Measurements from ENCODE around the gene RPS27L.

Gene RPS27L

DNA sequence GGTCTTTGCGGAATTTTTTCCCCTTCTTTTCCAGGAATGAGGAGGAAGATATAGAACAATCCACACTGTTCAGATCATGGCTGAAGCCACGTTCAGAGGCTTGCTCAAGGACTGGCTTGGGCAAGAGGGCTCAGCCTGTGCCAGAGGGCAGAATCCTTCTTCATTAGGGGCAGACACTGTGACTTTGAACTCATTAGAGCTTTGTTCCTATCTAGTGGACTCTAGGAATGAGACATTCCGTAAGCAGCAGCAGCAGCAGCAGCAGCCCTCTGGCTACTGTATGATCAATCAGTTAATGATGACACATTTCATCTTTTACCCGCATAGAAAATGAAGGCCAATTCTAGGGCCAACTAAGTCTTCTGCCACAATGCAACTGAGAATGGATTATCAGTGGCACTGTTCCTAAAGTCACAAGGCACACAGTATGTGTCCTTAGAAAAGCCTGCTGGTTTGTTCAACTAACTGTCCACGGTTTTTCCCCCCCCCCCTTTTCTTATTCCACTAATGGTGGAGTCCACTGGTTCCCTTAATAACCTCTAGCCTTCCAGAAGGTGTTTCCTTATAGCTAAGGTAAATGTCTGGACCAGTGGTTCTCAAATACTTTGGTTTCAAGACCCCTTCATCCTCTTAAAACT lies 30.4 kb upstream of the RPS27L start:
- no peak for DNase-seq

DNA sequence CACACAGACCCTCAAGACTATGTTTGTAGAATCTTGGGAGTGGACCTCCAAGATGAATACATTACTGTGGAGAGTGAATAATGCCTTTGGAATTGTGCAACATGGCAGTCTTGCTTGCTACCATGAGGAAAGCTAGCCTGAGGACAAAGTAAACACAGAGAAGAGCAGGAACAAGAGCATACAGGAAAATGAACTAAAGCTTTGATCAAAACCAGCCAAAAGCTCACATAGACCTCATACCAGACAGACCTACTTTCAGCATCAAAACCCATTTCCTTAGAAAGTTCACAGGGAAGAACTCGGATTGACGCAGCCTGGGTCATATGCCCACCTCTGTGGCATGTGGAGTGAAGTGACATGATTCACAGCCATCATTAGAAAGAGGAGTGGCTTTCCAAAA lies 28.8 kb upstream of the RPS27L start:
- no peak for DNase-seq

DNA sequence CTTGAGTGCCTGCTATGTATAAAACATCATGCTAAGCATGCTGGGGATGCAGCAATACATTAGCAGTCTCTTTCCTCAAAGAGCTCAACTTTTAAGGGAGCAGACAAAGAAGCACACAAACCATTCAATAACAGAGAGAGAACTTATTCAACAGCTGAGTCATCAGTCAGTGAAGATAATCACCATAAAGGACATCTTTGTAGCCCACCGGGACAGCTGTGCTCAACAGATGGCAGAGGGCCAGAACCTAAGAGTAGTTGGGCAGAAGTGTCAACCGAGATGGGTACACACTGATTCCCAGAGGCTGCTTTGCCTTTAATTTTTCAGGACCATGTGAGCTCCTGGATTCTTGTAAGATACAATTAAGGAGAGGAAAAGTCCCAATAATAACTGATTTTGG lies 27.9 kb upstream of the RPS27L start:
- DNase-seq = peak in 1 of 3 experiments; percentile 16

DNA sequence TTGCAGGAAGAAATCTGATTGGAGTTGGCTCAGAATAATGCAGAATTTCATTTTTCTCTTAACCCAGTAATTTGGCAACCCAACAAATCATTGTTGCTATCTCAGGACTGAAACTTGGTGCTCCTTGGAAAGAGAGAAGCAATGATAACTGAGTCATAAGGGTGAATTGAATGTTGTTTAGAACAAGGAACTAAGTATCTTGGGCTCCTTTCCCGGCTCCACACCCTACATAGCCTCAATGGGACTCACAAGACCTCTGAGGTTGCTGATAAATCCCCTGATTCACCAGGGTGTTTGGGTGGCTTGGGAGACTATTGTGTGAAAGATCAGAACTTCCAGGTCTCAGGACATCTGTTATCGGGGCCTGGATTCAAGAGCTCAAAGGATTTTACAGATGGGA lies 24.4 kb upstream of the RPS27L start:
- DNase-seq = no peak

DNA sequence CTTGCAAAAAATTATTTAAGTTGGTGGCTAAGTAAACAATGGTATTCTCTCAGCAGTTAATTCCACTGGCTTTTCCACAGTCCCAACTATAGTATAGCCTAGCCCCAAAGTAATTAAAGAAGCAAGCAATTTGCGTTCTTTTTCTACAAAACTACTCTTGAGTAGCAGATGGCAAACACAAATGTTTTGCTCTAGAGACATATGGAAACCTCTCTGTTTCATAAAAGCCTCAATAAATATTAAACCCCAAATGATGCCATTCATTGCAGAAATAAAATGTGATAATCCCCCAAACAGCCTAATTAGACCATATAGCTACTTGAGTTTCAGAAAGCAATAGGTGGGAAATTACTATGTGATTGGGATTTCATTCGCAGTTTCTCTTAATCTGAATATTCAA lies 23.5 kb upstream of the RPS27L start:
- no peak for DNase-seq

DNA sequence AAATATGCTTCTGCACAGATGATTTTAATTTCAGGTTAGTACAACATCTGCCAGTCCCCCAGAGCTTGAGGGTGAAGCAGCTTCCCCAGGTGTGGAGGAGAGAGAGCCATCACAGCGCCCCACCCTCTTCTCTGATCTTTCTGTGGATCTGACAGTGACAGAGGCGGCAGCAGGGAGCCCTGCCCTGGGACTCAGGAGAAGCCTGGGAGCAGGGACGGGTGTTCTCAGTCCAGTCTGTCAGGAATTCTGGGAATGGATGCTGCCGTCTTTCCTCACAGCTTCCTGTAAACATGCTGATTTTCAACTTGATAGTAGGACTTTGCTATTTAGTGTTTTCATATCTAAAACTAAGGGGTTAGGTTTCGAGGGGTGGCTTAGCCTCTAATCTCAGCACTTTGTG lies 20.8 kb upstream of the RPS27L start:
- DNase-seq = peak in 2 of 3 experiments; percentile 50 to 86

DNA sequence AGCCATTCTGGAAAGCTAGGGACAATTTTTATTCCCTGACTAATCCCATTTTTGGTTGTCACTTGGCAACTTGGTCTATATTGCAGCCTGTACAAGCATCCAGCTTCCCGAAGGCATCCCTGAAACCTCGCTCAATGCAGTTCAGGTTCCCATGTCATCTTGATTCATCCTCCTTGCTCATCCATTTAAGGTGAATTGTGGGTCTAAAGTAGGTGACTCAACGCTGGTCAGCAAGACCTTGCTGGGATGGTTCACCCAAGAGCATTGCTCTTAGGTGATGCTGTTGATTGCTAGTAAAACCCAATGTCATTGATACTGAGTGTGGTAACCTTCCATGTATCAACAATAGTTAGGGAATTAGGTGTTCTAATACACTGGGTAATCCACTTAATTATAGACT lies 19.0 kb upstream of the RPS27L start:
- DNase-seq = no peak

DNA sequence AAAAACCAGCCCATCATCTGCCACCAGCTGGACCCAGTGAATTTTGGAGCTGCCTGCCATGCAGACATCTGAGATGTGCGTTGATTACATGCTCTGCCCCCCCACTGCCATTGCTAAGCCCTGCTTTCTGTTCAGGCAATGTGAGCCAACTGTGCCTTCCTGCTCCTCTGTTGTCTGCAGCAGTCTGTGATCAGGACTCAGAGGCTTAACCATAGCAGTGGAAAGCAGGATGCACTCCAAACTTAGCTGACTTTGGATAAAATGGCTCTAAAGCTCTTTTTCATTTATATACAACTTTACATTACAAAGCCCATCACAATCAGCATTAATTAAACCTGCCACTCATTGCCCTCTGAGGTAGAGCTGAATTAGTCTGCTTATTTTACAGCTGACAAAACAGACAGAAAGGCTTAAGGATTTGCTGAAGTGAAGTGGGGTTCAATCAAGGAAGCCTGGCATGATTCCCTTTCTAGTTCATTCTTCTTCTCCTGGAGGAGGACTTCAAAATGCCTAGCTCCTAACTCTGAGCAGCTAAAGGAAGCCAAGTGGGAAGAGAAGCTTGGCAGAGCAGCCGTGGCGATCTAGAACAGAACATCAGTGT lies 15.7 kb upstream of the RPS27L start:
- no peak for DNase-seq

DNA sequence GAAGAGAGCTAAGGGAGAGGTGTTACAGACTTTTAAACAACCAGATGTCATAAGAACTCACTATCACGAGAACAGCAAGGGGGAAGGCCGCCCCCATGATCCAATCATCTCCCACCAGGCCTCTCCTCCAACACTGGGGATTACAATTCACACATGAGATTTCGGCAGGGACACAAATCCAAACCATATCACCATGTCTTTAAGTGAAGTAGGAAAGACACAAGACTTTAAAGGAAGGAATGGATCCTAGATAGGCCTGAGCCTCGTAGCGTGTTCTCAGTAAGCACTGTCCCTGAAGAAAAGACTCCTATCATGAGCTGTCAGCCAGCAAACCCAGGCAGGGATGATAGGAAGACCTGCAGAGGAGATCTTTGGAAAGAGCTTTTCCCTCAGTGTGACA lies 15.1 kb upstream of the RPS27L start:
- no peak for DNase-seq

DNA sequence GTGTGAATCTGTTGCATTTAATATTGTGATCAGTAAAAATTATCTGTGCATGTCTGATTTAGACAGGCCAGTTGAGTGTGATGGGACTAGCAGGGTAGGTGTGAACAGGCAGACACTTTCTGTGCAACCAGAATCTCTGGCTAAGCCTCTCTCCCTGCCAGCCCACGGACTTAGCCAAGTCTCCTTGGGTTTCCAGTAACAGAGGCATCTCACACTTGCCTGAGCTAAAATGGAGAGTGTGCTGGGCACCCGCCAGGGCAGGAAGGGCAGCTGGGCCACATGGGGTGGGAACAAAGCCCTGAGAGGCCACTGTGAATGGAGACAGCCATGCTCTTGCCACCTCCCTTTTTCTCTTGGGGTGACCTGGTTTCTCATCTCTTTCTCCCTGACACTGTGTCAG lies 12.5 kb upstream of the RPS27L start:
- DNase-seq = no peak

DNA sequence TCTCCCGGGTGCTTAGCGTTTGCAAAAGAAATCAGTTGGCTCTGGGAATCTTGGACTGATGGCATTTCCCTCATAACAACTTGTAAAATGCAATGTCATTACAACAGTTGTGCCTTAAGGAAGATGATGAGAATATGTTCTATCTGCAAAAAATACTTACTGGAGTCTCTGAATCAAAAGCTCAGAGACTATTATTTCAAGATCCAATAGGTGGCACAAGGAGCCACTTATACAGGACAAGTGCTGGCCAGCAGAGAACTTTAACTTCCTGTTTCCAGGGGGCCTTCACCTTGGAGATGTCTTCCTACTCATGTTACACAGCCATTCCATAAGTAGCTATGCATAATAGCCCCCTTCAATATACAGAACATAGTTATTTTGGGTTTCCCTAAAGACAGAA lies 8.9 kb upstream of the RPS27L start:
- no peak for DNase-seq

DNA sequence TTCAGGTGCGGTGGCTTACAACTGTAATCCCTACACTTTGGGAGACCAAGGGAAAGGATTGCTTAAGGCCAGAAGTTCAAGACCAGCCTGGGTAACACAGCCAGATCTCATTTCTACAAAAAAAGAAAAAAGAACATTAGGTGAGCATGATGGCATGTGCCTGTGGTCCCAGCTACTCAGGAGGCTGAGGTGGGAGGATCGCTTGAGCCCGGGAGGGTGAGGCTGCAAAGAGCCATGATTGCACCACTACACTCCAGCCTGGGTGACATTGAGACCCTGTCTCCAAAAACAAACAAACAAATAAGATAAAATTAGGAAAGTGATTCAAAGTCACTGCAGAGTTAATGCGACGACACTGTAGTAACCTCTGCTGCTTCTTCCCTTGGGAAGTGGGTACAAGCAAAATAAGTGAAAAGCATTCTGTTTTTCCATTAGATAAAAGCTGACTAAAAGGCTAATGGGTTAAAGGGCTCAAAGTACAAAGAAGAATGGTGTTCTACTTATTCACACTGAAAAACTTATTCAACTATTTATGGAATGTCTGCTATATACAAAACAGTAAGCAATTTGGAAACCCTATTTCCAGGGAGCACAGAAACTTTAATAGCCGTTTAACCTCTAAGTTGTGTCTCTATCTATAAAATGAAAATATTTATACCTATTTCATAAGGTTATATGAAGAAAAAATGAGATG lies 8.0 kb upstream of the RPS27L start:
- no peak for DNase-seq

DNA sequence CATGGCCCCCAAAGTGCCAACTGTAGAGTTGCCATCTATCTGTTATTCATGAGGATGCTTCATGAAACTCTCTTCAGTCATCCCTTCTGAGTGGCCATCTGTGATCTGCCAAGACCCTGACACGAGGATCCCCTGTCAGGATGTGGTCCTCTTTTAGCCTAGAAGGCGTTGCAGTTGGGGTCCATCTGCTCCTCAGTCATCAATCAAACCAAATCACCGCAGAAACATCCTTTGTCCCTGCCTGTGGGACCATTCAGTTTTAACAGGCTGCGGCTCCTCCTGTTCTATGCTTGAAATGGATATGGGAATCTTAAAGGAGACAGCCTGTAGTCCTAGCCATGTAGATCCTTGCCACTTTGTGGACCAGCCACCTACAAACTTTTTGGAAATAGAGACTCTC lies 5.9 kb upstream of the RPS27L start:
- no peak for DNase-seq

DNA sequence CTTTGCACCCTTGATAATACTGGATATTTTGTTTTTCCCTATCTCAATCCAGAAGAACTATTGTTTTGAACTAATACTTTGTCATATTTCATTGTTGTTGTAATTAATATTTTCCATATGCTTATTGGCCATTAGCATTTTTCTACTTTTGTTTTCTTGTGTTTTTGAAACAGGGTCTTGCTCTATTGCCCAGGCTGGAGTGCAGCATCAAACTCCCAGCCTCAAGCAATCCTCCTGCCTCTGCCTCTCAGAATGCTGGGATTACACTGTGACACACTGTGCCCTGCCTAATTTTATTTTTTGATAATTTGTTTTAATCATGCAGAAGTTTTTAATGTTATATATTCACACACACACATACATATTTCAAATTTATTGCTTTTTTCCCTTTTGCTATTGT lies 3.4 kb upstream of the RPS27L start:
- DNase-seq = no peak

DNA sequence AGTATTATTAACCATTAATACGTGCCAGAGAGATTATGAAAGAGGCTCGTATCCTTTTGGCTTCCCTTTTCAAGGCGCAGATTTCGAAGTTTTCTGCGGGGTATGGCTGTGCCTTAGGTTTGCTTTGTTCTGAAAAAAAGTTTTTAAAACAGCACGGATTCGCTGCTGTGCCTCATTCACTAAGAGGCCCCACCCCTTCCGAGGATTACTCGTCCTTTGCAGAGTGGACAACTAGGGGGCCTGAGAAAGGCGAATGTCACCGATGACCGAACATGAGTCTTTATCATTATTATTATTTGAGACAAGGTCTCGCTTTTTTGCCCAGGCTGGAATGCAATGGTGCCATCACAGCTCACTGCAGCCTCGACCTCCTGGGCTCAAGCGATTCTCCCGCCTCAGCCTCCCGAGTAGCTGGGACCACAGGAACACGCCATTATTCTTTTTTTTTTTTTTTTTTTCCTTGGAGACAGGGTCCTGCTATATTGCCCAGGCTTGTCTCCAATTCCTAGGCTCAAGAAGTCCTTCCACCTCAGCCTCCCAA lies 684 bp upstream of the RPS27L start:
- DNase-seq = peak in 2 of 3 experiments; percentile 60 to 74

DNA sequence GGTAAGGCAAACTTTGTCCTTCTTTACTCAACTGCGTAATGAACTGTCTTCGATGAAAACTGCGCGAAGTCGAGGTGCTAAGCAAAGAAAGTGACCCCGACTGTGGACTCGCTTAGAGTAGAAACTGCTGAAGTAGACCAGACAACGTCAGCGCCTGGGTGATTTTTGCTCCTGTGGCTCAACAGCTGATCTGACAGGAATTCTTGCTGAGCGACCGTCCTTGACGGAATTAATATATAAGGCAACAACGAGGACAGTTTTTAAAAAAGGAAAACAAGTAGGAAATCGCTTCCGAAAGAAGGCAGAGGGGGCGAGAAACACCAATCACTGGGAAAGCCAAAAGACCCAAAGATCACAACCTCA lies 541 bp downstream of the RPS27L start:
- peak in 1 of 3 experiments; percentile 62 for DNase-seq

DNA sequence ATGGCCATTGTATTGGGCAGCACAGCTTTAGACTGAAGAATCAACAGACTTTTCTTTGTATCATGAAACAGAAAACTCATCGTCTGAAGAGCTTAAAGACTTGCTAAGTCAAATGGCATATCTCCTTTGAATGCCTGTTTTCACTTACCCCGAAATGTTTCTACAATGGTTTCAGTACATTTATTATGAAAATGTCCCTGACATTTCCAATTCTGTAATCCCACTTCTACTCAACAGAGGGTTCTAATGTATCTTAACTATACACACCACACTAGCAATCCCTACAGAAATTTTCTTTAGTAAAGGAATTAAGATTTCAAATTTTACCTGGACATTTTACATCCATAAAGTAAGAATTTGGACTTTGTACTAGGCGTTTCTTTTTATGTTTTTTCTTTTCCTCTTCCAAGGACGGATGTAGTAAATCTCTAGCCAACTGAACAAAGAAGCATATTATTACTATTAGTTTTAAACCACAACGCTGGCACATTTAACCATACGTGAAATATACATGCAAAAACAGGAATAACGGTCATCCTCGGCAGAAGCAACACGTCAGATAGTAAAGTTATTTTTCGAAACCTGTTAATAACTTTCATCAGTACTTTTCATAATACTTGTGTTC lies 1.1 kb downstream of the RPS27L start:
- no peak for DNase-seq

DNA sequence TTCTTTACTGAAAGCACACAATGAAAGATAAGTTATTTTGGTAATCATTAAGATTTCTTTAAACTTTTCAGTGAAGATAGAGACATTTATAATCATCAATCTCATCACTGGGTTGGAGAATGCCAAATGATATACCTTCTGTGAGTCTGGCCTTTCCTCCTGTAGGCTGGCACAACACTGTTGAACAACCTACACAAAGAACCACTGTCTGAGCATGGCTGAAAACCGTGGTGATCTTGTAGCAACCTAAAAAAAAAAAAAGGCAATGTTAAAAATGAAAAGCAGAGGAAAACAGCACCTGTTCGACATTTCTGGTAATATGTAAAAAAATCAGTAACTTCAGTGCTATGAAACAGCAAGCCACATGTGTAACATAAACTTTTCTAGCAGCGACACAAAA lies 1.8 kb downstream of the RPS27L start:
- DNase-seq = no peak

DNA sequence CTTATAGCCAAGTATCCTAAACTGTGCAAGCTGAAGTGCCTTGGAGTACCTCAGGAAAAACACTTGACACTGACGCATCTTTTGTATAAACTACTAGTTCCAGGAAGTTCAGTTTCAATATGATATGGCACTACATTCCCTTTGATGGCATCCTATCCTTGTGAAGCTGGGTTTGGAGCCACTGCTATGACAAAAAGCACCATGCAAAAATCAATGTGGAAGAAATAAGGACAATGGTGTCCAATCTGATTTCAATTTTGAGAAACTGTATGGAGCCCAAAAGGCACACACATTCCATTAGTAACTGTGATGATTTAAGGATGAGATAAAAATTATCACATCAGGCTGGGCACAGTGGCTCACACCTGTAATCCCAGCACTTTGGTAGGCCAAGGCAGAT lies 5.6 kb downstream of the RPS27L start:
- no peak for DNase-seq

DNA sequence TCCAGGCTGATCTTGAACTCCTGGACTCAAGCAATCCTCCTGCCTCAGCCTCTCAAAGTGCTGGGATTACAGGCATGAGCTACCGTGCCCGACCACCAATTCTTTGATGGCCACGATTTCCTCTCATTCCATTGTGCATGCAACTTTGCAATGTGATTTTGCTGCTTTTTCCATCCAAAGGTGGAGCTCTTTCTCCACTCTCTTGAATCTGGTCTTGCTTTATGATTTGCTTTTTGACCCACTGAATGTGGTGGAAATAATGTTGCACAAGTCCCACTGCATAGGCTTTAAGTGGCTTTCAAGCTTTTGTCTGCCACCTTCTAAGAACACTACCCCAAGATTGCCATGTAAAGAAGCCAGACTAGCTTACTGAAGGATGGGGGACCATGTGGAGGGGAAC lies 10.6 kb downstream of the RPS27L start:
- no peak for DNase-seq

DNA sequence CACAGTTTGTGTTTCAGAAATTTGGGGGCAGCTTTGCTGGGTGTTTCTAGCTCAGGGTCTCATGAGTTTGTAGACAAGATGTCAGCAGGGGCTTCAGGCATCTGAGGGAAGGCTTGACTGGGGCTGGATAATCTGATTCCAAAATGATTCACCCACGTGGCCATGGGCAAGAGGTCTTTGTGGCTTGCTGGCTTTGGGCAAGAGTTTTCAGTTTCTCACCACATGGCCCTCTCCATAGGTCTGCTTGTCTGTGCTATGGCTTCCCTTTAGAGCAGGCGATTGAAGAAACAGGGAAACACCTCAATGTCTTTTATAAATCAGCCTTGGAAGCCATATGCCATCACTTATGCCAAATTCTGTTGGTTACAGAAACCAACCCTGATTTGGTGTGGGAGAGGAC lies 11.9 kb downstream of the RPS27L start:
- DNase-seq = no peak

DNA sequence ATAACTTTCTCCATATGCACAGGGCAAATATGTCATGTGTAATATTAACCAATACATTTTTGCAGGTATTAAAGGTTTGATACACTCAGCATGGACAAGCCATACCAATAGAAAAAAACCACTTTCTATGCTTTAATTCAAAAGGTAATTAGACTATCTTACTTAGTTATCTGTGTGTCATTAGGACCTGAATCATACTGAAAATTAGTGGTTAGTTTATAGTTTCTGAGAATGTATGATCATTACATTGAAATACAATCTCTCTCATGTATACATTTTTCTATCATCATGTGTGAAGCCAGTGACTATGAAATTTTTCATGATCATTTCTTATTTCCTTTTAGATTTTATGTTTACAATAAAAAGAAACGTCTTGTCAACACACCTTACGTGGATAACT lies 16.3 kb downstream of the RPS27L start:
- no peak for DNase-seq

DNA sequence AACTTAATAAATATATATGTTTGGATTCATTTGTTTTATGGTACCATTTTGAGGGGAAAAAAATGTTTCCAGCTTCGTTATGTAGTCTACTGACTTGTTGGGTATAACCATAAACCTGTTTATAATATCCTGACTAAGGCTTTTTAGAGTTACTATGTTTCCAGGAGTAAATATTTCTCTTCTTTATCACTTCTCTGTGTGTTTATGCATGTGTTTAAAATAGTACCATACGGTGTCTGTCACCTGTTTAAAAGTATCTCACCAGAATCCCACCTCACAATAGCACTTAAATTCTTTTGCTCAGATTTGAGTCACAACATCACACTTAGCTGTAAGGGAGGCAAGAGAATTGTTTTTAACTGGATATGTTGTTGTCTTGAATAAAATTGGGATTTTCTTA lies 20.5 kb downstream of the RPS27L start:
- DNase-seq = no peak

DNA sequence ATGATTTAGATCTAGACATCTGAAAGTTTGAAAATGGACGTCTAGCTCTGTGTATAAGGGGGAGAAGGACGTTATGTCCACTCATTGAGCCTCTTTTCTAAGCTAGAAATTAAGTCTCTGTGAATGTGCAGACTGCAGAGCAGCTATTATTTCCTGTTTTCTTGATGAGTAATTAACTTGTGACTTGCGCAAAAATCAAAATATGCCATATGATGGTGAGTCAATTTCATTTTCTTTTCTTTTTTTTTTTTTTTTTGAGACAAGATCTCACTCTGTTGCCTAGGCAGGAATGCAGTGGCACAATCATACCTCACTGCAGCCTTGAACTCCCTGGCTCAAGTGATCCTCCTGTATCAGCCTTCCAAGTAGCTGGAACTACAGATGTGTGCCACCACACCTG lies 21.5 kb downstream of the RPS27L start:
- DNase-seq = no peak
